Lower leg skin (tissue), 4 donors: ENCODE data around the gene CMIP. TPM values are rescaled to one million over a fixed set of nuclear protein-coding genes. Genes with fewer than 3 reads are reported as not detected.
"Not testable (repeated sequence)": the region's sequence is repeated elsewhere in the genome, so short reads cannot be mapped to it uniquely, and the experiment has no call there.

ENCODE experiments used
- DNase-seq, 2 donors: peaks; one replicate each; pipeline ENCODE4 v3.0.0-alpha.2; 2019; ENCODE audit warnings: low spot score in 2 of 2
- H3K4me3 ChIP-seq: fragments of 200-600 bp; sonication (generic); 2 replicates; pipeline ENCODE4 v1.5.1; 2017; ENCODE audit warnings: mild to moderate bottlenecking, low read depth; ENCODE audit not compliant: poor library complexity, severe bottlenecking
- POLR2A ChIP-seq, 2 donors: fragments of 450-650 bp; IDR thresholded peaks; one replicate each; pipeline ENCODE4 v1.6.1; 2016 to 2017; ENCODE audit warnings: antibody characterized with exemption in 2 of 2, mild to moderate bottlenecking in 1 of 2, moderate library complexity in 1 of 2
- WGBS, 2 donors: methylation state at CpG; one replicate each; pipeline ENCODE4 v1.1.5; 2018; 5-methylcytosine and 5-hydroxymethylcytosine counted together
- intact Hi-C: fragments of 100-400 bp; cut with DNase I; formaldehyde crosslinking; loops from one replicate; pipeline ENCODE4 v1.15.0; 2023; ENCODE audit warnings: low total_unique reads
- total RNA-seq, 4 donors: library from RNA; depleted of rRNA; stranded (reverse); fragments of >200 nt; gene quantifications; one replicate each; pipeline ENCODE4 v1.1.0, GENCODE V29; 2016
- TF ChIP-seq, protein P1 (sequence below), 3 donors: fragments of 450-650 bp; IDR thresholded peaks; one replicate each; pipeline ENCODE4 v1.5.1; 2016; ENCODE audit warnings: antibody characterized with exemption in 3 of 3, mild to moderate bottlenecking in 3 of 3, moderate library complexity in 2 of 3

CMIP gene
- total RNA-seq, 4 donors from 2014 or later = 53.7 to 115 (median 77.4) TPM

GRCh38 chr16:81740169-81740568, 295.6 kb downstream of the CMIP start:
- no peak for DNase-seq
- 83 to 85% methylated on average over 8 of the region's 8 CpGs for WGBS, 2 donors
- TF ChIP-seq POLR2A (IDR thresholded peaks at IDR 0.05) = no peak
- TF ChIP-seq, protein P1, sequence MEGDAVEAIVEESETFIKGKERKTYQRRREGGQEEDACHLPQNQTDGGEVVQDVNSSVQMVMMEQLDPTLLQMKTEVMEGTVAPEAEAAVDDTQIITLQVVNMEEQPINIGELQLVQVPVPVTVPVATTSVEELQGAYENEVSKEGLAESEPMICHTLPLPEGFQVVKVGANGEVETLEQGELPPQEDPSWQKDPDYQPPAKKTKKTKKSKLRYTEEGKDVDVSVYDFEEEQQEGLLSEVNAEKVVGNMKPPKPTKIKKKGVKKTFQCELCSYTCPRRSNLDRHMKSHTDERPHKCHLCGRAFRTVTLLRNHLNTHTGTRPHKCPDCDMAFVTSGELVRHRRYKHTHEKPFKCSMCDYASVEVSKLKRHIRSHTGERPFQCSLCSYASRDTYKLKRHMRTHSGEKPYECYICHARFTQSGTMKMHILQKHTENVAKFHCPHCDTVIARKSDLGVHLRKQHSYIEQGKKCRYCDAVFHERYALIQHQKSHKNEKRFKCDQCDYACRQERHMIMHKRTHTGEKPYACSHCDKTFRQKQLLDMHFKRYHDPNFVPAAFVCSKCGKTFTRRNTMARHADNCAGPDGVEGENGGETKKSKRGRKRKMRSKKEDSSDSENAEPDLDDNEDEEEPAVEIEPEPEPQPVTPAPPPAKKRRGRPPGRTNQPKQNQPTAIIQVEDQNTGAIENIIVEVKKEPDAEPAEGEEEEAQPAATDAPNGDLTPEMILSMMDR (IDR thresholded peaks at IDR 0.05) = no peak
- intact Hi-C loops = no loop called here
- no peak overlapping the region for H3K4me3 ChIP-seq

DNA sequence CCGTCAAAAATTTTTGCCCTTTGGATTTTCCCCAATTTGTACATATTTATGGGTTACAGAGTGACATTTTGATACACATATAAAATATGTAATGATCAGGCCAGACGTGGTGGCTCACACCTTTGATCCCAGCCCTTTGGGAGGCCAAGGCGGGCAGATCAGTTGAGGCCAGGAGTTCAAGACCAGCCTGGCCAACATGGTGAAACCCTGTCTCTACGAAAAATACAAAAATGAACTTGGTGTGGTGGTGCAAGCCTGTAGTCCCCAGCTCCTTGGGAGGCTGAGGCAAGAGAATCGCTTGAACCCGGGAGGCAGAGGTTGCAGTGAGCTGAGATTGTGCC, 296.8 kb downstream of the CMIP start:
- 79 to 83% methylated on average over 6 of the region's 6 CpGs for WGBS, 2 donors
- intact Hi-C loops, H3K4me3 ChIP-seq, DNase-seq: not testable (repeated sequence)

DNA sequence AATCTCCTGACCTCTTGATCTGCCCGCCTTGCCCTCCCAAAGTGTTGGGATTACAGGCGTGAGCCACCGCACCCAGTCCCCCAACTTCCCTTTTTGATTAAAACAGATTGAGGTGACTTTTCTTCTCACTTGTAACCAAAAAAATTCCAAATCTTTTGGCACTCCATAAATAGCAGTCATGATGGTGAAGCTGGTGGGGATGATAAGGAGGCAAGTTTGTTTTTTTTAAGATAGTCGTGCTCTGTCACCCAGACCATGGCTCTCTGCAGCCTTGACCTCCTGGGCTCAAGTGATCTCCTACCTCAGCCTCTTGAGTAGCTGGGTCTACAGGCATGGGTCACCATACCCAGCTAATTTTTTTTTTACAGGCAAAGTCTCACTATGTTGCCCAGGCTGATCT, 299.8 kb downstream of the CMIP start:
- TF ChIP-seq POLR2A (IDR thresholded peaks at IDR 0.05) = no peak
- TF ChIP-seq, protein P1 (IDR thresholded peaks at IDR 0.05) = no peak
- H3K4me3 ChIP-seq = no peak overlapping the region
- intact Hi-C loops = no loop called here
- WGBS, 2 donors = 73 to 92% methylated on average over 4 of the region's 4 CpGs
- DNase-seq = no peak

DNA sequence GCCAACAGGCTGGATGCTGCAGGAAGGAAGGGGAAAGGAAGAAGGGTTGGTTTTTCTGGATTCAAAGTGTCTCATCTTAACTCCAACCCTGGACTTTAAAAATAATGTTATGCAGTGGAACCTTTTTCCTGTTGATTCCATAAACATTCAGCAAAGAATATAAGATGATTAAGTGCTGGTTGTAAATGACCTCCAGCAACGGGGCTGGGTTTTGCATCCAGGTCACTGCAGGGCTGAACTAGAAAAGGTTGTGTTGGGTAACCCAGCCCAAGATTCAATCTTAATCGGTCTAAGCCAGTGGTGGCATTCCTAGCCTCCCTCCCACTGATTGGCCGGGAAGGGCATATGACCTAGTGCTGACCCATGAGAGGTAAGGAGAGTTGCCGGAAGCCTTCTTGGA, 300.3 kb downstream of the CMIP start:
- no peak for DNase-seq
- TF ChIP-seq, protein P1 (IDR thresholded peaks at IDR 0.05) = no peak
- TF ChIP-seq POLR2A (IDR thresholded peaks at IDR 0.05) = no peak
- WGBS, 2 donors = 80 to 86% methylated on average over 4 of the region's 4 CpGs
- no peak overlapping the region for H3K4me3 ChIP-seq
- intact Hi-C loops = no loop called here

GRCh38 chr16:81745704-81746558, 301.3 kb downstream of the CMIP start:
- TF ChIP-seq, protein P1 (IDR thresholded peaks at IDR 0.05) = no peak
- no peak for TF ChIP-seq POLR2A (IDR thresholded peaks at IDR 0.05)
- DNase-seq = peak; percentile 61 to 93
- H3K4me3 ChIP-seq = no peak overlapping the region
- intact Hi-C loops = no loop called here
- WGBS, 2 donors = 26 to 31% methylated on average over 25 to 33 of the region's 33 CpGs

- TF ChIP-seq, protein P1 (IDR thresholded peaks at IDR 0.05) = no peak
- TF ChIP-seq POLR2A (IDR thresholded peaks at IDR 0.05) = no peak
- intact Hi-C loops = no loop called here
- H3K4me3 ChIP-seq = no peak overlapping the region
- WGBS, 2 donors = 46 to 49% methylated on average over 5 of the region's 5 CpGs
- no peak for DNase-seq
These were observed 302.0 kb downstream of the CMIP start for GRCh38 chr16:81746566-81746965.
